Tibial nerve (tissue), 4 donors: ENCODE measurements around the gene SLC5A10. TPM values are rescaled to one million over a fixed set of nuclear protein-coding genes. Genes with fewer than 3 reads are reported as not detected.

ENCODE experiments used
- DNase-seq, 2 donors: peaks; one replicate each; pipeline ENCODE4 v3.0.0-alpha.2; 2019; ENCODE audit warnings: low spot score in 2 of 2
- H3K27ac ChIP-seq, 4 donors: fragments of 200-600 bp; sonication (generic) in 3 of 4; one replicate each; pipeline ENCODE4 v1.5.1; 2017 to 2019; ENCODE audit warnings: mild to moderate bottlenecking in 1 of 4
- H3K27me3 ChIP-seq, 2 donors: fragments of 200-600 bp; sonication (generic) in 1 of 2; one replicate each; pipeline versions ENCODE4 v1.5.1 to v1.6.0; 2017 to 2019
- H3K36me3 ChIP-seq, 3 donors: fragments of 200-600 bp; sonication (generic); one replicate each; pipeline ENCODE4 v1.5.1; 2018 to 2019
- H3K4me1 ChIP-seq, 4 donors: fragments of 200-600 bp; sonication (generic) in 3 of 4; one replicate each; pipeline ENCODE4 v1.5.1; 2017 to 2019
- H3K4me3 ChIP-seq, 4 donors: fragments of 200-600 bp; sonication (generic) in 3 of 4; one replicate each; pipeline ENCODE4 v1.5.1; 2017 to 2019; ENCODE audit warnings: mild to moderate bottlenecking in 1 of 4, moderate library complexity in 1 of 4
- H3K9me3 ChIP-seq, 4 donors: fragments of 200-600 bp; sonication (generic) in 3 of 4; one replicate each; pipeline ENCODE4 v1.5.1; 2017 to 2019
- EP300 ChIP-seq, 2 donors: sonication (generic); formaldehyde crosslinking; IDR thresholded peaks; one replicate each; pipeline ENCODE4 v1.6.1; 2017; ENCODE audit warnings: antibody characterized with exemption in 2 of 2, mild to moderate bottlenecking in 1 of 2
- POLR2A ChIP-seq, 2 donors: fragments of 450-650 bp; IDR thresholded peaks; one replicate each; pipeline ENCODE4 v1.6.1; 2017; ENCODE audit warnings: antibody characterized with exemption in 2 of 2, mild to moderate bottlenecking in 2 of 2, moderate library complexity in 2 of 2
- WGBS, 2 donors: methylation state at CpG; one replicate each; pipeline ENCODE4 v1.1.5; 2018; 5-methylcytosine and 5-hydroxymethylcytosine counted together
- total RNA-seq, 4 donors: library from RNA; depleted of rRNA; stranded (reverse); fragments of >200 nt; gene quantifications; one replicate each; pipeline ENCODE4 v1.1.0, GENCODE V29; 2016
- TF ChIP-seq, protein P1 (sequence below), 5 experiments: fragments of 200-600 bp in 3 of 5; fragments of 450-650 bp in 2 of 5; sonication (generic) in 3 of 5; IDR thresholded peaks; one replicate each; pipeline ENCODE4 v1.5.1; 2016 to 2019; ENCODE audit warnings: antibody characterized with exemption in 5 of 5, mild to moderate bottlenecking in 3 of 5, moderate library complexity in 2 of 5

Gene SLC5A10
- total RNA-seq, 4 donors from 2014 or later = not detected

DNA sequence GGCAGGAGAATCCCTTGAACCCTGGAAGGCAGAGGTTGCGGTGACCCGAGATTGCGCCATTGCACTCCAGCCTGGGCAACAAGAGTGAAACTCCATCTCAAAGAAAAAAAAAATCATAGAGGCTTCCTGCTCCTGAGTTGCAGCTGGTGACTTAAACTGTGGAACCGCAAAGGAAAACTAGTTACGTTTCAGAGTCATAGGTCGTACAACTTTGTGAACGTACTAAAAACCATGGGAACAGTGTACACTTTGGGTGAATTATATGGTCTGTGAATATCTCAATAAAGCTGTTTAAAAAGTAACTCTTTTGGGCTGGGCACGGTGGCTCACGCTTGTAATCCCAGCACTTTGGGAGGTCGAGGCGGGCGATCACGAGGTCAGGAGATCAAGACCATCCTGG lies 23.6 kb downstream of the SLC5A10 start:
- Histone ChIP-seq H3K27ac (no peak overlapping the region), H3K4me3 (no peak overlapping the region), H3K9me3 (no peaks in the 10 kb centered on the region), H3K27me3 (no peaks in the 10 kb centered on the region), H3K4me1 (no peaks in the 10 kb centered on the region), H3K36me3 (no peaks in the 10 kb centered on the region)
- WGBS, 2 donors = 87 to 88% methylated on average over 13 of the region's 13 CpGs
- no peak for TF ChIP-seq POLR2A (IDR thresholded peaks at IDR 0.05)
- no peak for TF ChIP-seq EP300 (IDR thresholded peaks at IDR 0.05)
- TF ChIP-seq, protein P1, sequence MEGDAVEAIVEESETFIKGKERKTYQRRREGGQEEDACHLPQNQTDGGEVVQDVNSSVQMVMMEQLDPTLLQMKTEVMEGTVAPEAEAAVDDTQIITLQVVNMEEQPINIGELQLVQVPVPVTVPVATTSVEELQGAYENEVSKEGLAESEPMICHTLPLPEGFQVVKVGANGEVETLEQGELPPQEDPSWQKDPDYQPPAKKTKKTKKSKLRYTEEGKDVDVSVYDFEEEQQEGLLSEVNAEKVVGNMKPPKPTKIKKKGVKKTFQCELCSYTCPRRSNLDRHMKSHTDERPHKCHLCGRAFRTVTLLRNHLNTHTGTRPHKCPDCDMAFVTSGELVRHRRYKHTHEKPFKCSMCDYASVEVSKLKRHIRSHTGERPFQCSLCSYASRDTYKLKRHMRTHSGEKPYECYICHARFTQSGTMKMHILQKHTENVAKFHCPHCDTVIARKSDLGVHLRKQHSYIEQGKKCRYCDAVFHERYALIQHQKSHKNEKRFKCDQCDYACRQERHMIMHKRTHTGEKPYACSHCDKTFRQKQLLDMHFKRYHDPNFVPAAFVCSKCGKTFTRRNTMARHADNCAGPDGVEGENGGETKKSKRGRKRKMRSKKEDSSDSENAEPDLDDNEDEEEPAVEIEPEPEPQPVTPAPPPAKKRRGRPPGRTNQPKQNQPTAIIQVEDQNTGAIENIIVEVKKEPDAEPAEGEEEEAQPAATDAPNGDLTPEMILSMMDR (IDR thresholded peaks at IDR 0.05) = no peak
- DNase-seq = no peak

GRCh38 chr17:18976201-18976600 lies 24.2 kb downstream of the SLC5A10 start:
- no peak overlapping the region for H3K27ac ChIP-seq
- WGBS, 2 donors = 64 to 91% methylated on average over 4 of the region's 4 CpGs
- no peaks in the 10 kb centered on the region for H3K36me3 ChIP-seq
- TF ChIP-seq, protein P1 (IDR thresholded peaks at IDR 0.05) = no peak
- TF ChIP-seq EP300 (IDR thresholded peaks at IDR 0.05) = no peak
- TF ChIP-seq POLR2A (IDR thresholded peaks at IDR 0.05) = no peak
- H3K27me3 ChIP-seq = no peaks in the 10 kb centered on the region
- no peak overlapping the region for H3K4me3 ChIP-seq
- no peaks in the 10 kb centered on the region for H3K9me3 ChIP-seq
- DNase-seq = no peak
- H3K4me1 ChIP-seq = no peaks in the 10 kb centered on the region

GRCh38 chr17:18977021-18977420 lies 25.1 kb downstream of the SLC5A10 start:
- no peaks in the 10 kb centered on the region for H3K36me3 ChIP-seq
- 89% methylated on average over 3 to 4 of the region's 4 CpGs for WGBS, 2 donors
- no peak for DNase-seq
- TF ChIP-seq, protein P1 (IDR thresholded peaks at IDR 0.05) = no peak
- TF ChIP-seq POLR2A (IDR thresholded peaks at IDR 0.05) = no peak
- TF ChIP-seq EP300 (IDR thresholded peaks at IDR 0.05) = no peak
- no peak overlapping the region for H3K4me3 ChIP-seq
- no peak overlapping the region for H3K27ac ChIP-seq
- H3K27me3 ChIP-seq = no peaks in the 10 kb centered on the region
- no peaks in the 10 kb centered on the region for H3K4me1 ChIP-seq
- H3K9me3 ChIP-seq = no peaks in the 10 kb centered on the region

DNA sequence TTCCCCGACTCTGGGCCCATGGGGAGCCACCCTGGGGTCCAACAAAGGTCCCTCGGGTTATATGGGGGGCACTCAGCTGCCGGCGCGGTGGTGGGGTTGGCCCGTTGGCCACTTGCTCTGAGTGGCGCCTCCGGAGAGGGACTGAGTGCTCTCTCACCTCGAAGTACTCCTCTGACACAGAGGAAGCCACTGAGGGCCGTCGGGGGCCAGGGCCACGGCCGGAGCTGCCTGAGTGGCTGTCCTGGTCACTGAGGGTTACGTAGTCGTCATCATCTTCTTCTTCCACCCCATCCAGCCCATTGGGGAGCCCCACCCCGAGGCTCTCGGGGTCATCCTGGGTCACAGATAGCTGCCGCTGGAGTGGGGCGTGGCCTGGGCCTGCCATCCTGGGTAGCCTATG lies 25.7 kb downstream of the SLC5A10 start:
- WGBS, 2 donors = 81 to 92% methylated on average over 19 of the region's 19 CpGs

GRCh38 chr17:18978050-18978449 lies 26.1 kb downstream of the SLC5A10 start:
- Histone ChIP-seq H3K4me1 (no peaks in the 10 kb centered on the region), H3K27ac (no peak overlapping the region), H3K4me3 (no peak overlapping the region), H3K27me3 (no peaks in the 10 kb centered on the region), H3K9me3 (no peaks in the 10 kb centered on the region), H3K36me3 (no peaks in the 10 kb centered on the region)
- 94 to 95% methylated on average over 6 to 13 of the region's 13 CpGs for WGBS, 2 donors
- TF ChIP-seq EP300 (IDR thresholded peaks at IDR 0.05) (no peak), POLR2A (IDR thresholded peaks at IDR 0.05) (no peak)
- TF ChIP-seq, protein P1 (IDR thresholded peaks at IDR 0.05) = no peak
- DNase-seq = no peak

More for the DNA sequence above, 25.7 kb downstream of the SLC5A10 start:
- no peaks in the 10 kb centered on the region for H3K4me1 ChIP-seq
- H3K27me3 ChIP-seq = no peaks in the 10 kb centered on the region
- H3K9me3 ChIP-seq = no peaks in the 10 kb centered on the region
- H3K4me3 ChIP-seq = no peak overlapping the region
- TF ChIP-seq EP300 (IDR thresholded peaks at IDR 0.05) (no peak), POLR2A (IDR thresholded peaks at IDR 0.05) (no peak)
- TF ChIP-seq, protein P1 (IDR thresholded peaks at IDR 0.05) = no peak
- no peak for DNase-seq
- H3K27ac ChIP-seq = no peak overlapping the region
- no peaks in the 10 kb centered on the region for H3K36me3 ChIP-seq
